A549 (cell line): ENCODE measurements around the gene RNF207. TPM values are rescaled to one million over a fixed set of nuclear protein-coding genes. Genes with fewer than 3 reads are reported as not detected.

Experiments used
- ATAC-seq, 2 experiments: fragments of 200-7000 bp in 1 of 2; fragments of >200 bp in 1 of 2; cut with Nextera tagmentation in 1 of 2; cut with Tn5 transposase in 1 of 2; 3 replicates each; pipeline versions ENCODE4 v1.8.0 to v1.9.1; 2018 to 2020; ENCODE audit warnings: mild to moderate bottlenecking in 1 of 2, moderate library complexity in 1 of 2
- CTCF ChIA-PET: fragments of 300-600 bp; sonication (Branson Sonifier 250); formaldehyde crosslinking; extraction: SDS; loops from one replicate; lab custom pipeline; 2021; ENCODE audit warnings: antibody characterized with exemption, inconsistent platforms; lab: Yijun Ruan, JAX
- POLR2A ChIA-PET: fragments of 350-600 bp; formaldehyde crosslinking; extraction: SDS; loops from one replicate; lab custom pipeline; 2021; ENCODE audit warnings: antibody characterized with exemption, inconsistent platforms; lab: Yijun Ruan, JAX
- DNase-seq, 2 experiments: peaks; one replicate each; pipeline versions ENCODE4 v3.0.0 to v3.0.0-alpha.2; 2011 to 2016; ENCODE audit warnings: low read depth in 1 of 2, low spot score in 1 of 2
- FAIRE-seq: peaks from 2 replicates; lab custom pipeline; 2011; peaks lifted over from hg19 to GRCh38; lab: Jason Lieb, UNC
- H3K27ac ChIP-seq, 2 experiments: fragments of >200 bp; sonication (Bioruptor Twin); formaldehyde crosslinking; 3 replicates each; pipeline ENCODE4 v1.5.1; 2016 to 2017
- H3K4me1 ChIP-seq: fragments of >200 bp; sonication (Bioruptor Twin); formaldehyde crosslinking; 3 replicates; pipeline ENCODE4 v1.6.1; 2016
- H3K4me2 ChIP-seq: fragments of >200 bp; sonication (Bioruptor Twin); formaldehyde crosslinking; 3 replicates; pipeline ENCODE4 v1.6.1; 2016
- H3K4me3 ChIP-seq: fragments of >200 bp; sonication (Bioruptor Twin); formaldehyde crosslinking; 3 replicates; pipeline ENCODE4 v1.5.1; 2016
- H3K9me3 ChIP-seq: fragments of >200 bp; sonication (Bioruptor Twin); formaldehyde crosslinking; 3 replicates; pipeline ENCODE4 v1.6.1; 2016
- BHLHE40 ChIP-seq: IDR thresholded peaks from 2 replicates; pipeline ENCODE4 v1.6.1; 2012; ENCODE audit warnings: low read depth, low read length, inconsistent platforms
- CBX8 ChIP-seq: fragments of 200-600 bp; sonication (generic); IDR thresholded peaks from 2 replicates; pipeline ENCODE4 v1.6.1; 2016
- EP300 ChIP-seq, 2 experiments: fragments of >200 bp; sonication (Bioruptor Twin); formaldehyde crosslinking; IDR thresholded peaks; 2 replicates in 1 of 2; 3 replicates in 1 of 2; pipeline ENCODE4 v1.6.1; 2016 to 2017
- GATA3 ChIP-seq: IDR thresholded peaks from 2 replicates; pipeline ENCODE4 v1.6.1; 2012; ENCODE audit warnings: borderline replicate concordance
- KDM1A ChIP-seq: fragments of 200-600 bp; sonication (generic); IDR thresholded peaks from 2 replicates; pipeline ENCODE4 v1.6.1; 2016; ENCODE audit warnings: low read depth, mild to moderate bottlenecking
- NPAS2 ChIP-seq: fragments of 250-450 bp; sonication (Bioruptor Pico); IDR thresholded peaks from 2 replicates; pipeline ENCODE4 v1.8.0; 2022; ENCODE audit warnings: mild to moderate bottlenecking, moderate library complexity, borderline replicate concordance
- POLR2AphosphoS2 ChIP-seq: conservative IDR thresholded peaks from 2 replicates; pipeline ENCODE4 v1.6.1; 2012; ENCODE audit warnings: low read length, improper control_type of control experiment, inconsistent platforms
- RAD21 ChIP-seq, 2 experiments: fragments of >200 bp in 1 of 2; sonication (Bioruptor Twin) in 1 of 2; formaldehyde crosslinking in 1 of 2; IDR thresholded peaks in 1 of 2; conservative IDR thresholded peaks in 1 of 2; 2 replicates in 1 of 2; 3 replicates in 1 of 2; pipeline ENCODE4 v1.6.1; 2012 to 2018; ENCODE audit warnings: inconsistent platforms in 1 of 2
- SMC3 ChIP-seq: fragments of >200 bp; sonication (Bioruptor Twin); formaldehyde crosslinking; IDR thresholded peaks from 3 replicates; pipeline ENCODE4 v1.6.1; 2018; ENCODE audit warnings: inconsistent platforms
- TP53 ChIP-seq: fragments of 250-450 bp; sonication (Bioruptor Pico); IDR thresholded peaks from 2 replicates; pipeline ENCODE4 v1.5.0; 2021; ENCODE audit warnings: mild to moderate bottlenecking, moderate library complexity
- ZNF302 ChIP-seq: fragments of 250-450 bp; sonication (Bioruptor Pico); IDR thresholded peaks from 2 replicates; pipeline ENCODE4 v1.9.0; 2021; ENCODE audit warnings: inconsistent platforms, mild to moderate bottlenecking, moderate library complexity
- WGBS: methylation state at CpG from one replicate; pipeline ENCODE4 v1.1.6; 2017; ENCODE audit errors: missing lambda C conversion rate; 5-methylcytosine and 5-hydroxymethylcytosine counted together
- polyA plus RNA-seq, 4 experiments: library from polyadenylated mRNA; depleted of rRNA in 3 of 4; stranded (reverse); fragments of >200 nt; fragmentation: RNase III in 1 of 4; extraction: RNeasy Plus Mini Kit Qiagen cat#74134 plus additional on column Dnase treatment in 1 of 4; gene quantifications; 2 replicates in 3 of 4; 3 replicates in 1 of 4; pipeline ENCODE4 v1.2.3, GENCODE V29; 2011 to 2017
- TF ChIP-seq, protein P1 (sequence below): fragments of 150-350 bp; IDR thresholded peaks from 2 replicates; pipeline ENCODE4 v1.6.1; 2014; ENCODE audit warnings: low read depth, mild to moderate bottlenecking, low read length
- TF ChIP-seq, protein P2 (sequence below): IDR thresholded peaks from 2 replicates; pipeline ENCODE4 v1.6.1; 2012
- TF ChIP-seq, protein P3 (sequence below): fragments of >200 bp; sonication (Bioruptor Twin); formaldehyde crosslinking; IDR thresholded peaks from 3 replicates; pipeline ENCODE4 v1.6.1; 2016
- TF ChIP-seq, protein P4 (sequence below): fragments of >200 bp; sonication (Bioruptor Twin); formaldehyde crosslinking; IDR thresholded peaks from 3 replicates; pipeline ENCODE4 v1.5.1; 2016

The RNF207 gene
- polyA plus RNA-seq, 2 of the 4 experiments (the other 2 are of a cell fraction), result 11.3 to 24.6 TPM

DNA sequence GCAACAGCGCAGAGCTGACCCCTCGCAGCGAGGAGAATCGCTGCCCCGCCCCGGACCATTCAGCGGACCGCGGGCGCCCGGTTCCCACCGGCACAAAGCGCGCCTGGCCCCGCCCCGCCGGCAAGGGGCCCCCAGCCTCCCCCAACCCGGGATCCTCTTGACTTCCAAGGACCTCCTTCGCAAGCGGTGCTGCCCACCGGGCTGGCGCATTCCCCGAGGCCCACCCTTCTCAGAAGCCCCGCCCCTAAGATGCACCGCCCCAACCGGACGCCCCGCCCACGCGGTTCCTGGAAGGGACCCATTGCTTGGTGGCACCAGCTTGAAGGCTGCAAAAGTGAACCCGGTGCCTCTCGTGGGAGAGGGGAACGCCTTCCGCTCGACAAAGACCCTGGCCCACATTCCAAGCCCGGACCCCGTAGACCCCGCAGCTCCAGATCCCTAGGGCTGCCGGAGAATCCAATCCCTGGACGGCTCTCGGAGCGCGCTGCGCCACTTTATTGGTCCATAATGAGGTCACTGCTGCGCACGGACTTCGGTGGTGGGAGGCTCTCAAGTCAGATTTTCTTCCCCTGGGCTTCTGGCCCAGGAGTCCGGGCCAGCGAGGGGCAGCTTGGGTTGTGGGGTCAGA is 40.1 kb downstream of the RNF207 start:
- H3K4me1 ChIP-seq, result peaks cover 6% of the 10 kb centered on the region; the same call in 2 of the 3 replicates
- whole genome bisulfite sequencing, result 0% methylated on average over 3 of the region's 49 CpGs
- peak; percentile 33 to 68; a peak in 4 of 6 replicates for ATAC-seq
- CTCF ChIA-PET, result interaction anchor here (0.5 to 9.9 kb wide), 60 partner anchors 8 to 1503 kb away, joined by 3 to 250 read pairs (median 6); partner anchors contain the start of genes ACOT7, GPR153, ICMT and RNF207
- no peak overlapping the region for H3K27ac ChIP-seq
- TF ChIP-seq NPAS2 (CRISPR knock-in tag) (no peak), KDM1A (no peak), GATA3 (no peak), ZNF302 (no peak), CBX8 (no peak), TP53 (CRISPR knock-in tag) (no peak), EP300 (IDR thresholded peaks at IDR 0.05) (no peak), BHLHE40 (no peak), POLR2AphosphoS2 (no peak)
- TF ChIP-seq, protein P1, sequence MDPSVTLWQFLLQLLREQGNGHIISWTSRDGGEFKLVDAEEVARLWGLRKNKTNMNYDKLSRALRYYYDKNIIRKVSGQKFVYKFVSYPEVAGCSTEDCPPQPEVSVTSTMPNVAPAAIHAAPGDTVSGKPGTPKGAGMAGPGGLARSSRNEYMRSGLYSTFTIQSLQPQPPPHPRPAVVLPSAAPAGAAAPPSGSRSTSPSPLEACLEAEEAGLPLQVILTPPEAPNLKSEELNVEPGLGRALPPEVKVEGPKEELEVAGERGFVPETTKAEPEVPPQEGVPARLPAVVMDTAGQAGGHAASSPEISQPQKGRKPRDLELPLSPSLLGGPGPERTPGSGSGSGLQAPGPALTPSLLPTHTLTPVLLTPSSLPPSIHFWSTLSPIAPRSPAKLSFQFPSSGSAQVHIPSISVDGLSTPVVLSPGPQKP, result no peak
- TF ChIP-seq, protein P2, sequence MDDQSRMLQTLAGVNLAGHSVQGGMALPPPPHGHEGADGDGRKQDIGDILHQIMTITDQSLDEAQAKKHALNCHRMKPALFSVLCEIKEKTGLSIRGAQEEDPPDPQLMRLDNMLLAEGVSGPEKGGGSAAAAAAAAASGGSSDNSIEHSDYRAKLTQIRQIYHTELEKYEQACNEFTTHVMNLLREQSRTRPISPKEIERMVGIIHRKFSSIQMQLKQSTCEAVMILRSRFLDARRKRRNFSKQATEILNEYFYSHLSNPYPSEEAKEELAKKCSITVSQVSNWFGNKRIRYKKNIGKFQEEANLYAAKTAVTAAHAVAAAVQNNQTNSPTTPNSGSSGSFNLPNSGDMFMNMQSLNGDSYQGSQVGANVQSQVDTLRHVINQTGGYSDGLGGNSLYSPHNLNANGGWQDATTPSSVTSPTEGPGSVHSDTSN, result no peak
- TF ChIP-seq, protein P3, sequence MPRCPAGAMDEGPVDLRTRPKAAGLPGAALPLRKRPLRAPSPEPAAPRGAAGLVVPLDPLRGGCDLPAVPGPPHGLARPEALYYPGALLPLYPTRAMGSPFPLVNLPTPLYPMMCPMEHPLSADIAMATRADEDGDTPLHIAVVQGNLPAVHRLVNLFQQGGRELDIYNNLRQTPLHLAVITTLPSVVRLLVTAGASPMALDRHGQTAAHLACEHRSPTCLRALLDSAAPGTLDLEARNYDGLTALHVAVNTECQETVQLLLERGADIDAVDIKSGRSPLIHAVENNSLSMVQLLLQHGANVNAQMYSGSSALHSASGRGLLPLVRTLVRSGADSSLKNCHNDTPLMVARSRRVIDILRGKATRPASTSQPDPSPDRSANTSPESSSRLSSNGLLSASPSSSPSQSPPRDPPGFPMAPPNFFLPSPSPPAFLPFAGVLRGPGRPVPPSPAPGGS, result no peak
- TF ChIP-seq, protein P4, sequence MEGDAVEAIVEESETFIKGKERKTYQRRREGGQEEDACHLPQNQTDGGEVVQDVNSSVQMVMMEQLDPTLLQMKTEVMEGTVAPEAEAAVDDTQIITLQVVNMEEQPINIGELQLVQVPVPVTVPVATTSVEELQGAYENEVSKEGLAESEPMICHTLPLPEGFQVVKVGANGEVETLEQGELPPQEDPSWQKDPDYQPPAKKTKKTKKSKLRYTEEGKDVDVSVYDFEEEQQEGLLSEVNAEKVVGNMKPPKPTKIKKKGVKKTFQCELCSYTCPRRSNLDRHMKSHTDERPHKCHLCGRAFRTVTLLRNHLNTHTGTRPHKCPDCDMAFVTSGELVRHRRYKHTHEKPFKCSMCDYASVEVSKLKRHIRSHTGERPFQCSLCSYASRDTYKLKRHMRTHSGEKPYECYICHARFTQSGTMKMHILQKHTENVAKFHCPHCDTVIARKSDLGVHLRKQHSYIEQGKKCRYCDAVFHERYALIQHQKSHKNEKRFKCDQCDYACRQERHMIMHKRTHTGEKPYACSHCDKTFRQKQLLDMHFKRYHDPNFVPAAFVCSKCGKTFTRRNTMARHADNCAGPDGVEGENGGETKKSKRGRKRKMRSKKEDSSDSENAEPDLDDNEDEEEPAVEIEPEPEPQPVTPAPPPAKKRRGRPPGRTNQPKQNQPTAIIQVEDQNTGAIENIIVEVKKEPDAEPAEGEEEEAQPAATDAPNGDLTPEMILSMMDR, result no peak
- DNase-seq, result peak in 1 of 2 experiments; percentile 55
- no peak for FAIRE-seq
- H3K4me3 ChIP-seq, result peak overlapping the region; percentile 40
- POLR2A ChIA-PET, result interaction anchor here (1.4 kb wide), 1 partner anchor 148 kb away, joined by 4 read pairs; the partner anchor contains the start of gene ACOT7
- H3K9me3 ChIP-seq, result no peaks in the 10 kb centered on the region
- H3K4me2 ChIP-seq, result peak overlapping the region; percentile 90

DNA sequence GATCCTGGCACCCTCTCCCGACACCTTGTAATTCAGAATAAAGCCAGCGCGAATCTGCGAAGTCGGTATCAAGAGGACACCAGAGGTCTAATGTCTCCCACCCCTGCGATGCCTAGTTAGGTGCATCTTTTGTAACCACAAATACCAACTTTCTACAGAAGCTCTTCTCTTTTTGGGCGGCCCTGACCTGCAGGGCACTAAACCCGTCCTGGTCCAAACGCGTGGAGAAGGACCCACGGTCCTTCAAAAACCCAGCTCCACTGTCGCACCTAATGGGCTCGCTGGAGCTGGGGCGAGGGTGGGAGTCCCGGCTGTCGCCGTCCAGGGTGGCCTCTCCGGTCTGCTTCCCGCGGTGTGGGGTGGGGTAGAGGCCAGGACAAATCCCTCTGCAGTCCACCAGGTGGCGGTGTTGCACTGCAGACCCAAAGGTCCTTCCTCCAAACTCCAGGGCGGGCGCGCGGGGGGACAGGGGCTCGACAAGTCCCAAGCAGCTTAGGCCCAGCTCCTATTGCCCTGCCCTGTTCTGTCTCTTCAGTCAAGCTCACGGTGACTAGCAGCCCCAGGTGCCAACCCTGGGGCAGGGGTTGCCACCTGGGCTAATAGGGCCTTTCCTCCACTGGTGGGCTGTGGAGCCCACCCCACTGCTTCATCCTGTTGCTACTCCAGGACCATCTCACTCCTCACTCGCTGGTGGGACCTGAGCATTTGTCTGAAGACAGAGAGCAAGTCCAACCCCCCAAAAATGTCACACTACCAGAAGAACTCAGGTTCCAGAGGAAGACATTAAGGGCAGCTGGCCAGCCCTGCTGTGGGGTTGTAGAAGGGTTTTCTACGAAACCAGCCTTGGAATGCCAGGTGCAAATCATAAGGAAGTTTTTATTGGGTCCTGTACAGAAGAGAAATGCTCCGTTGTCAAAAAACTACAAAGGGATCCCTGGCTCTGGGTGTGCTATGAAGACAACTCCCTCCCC is 40.9 kb downstream of the RNF207 start:
- ATAC-seq (peak; percentile 36 to 76; a peak in 5 of 6 replicates), FAIRE-seq (no peak), DNase-seq (peak; percentile 76 to 86)
- Histone ChIP-seq H3K4me1 (peaks cover 6% of the 10 kb centered on the region; the same call in 2 of the 3 replicates), H3K4me3 (peak overlapping the region; percentile 40; the same call in 2 of the 3 replicates), H3K9me3 (no peaks in the 10 kb centered on the region), H3K27ac (no peak overlapping the region), H3K4me2 (peak overlapping the region; percentile 90)
- 2% methylated on average over 16 of the region's 30 CpGs for WGBS
- POLR2A ChIA-PET, result interaction anchor here (1.4 kb wide), 1 partner anchor 147 kb away, joined by 4 read pairs; the partner anchor contains the start of gene ACOT7
- TF ChIP-seq, protein P4, result peak; percentile 75
- TF ChIP-seq RAD21 (conservative IDR thresholded peaks at IDR 0.05 in 1 of 2, IDR thresholded peaks at IDR 0.05 in 1 of 2) (peak; percentile 88 to 92), SMC3 (peak; percentile 87), GATA3 (no peak)
- CTCF ChIA-PET, result interaction anchor here (0.5 to 9.9 kb wide), 74 partner anchors 9 to 1502 kb away, joined by 3 to 250 read pairs (median 5); partner anchors contain the start of genes ACOT7, GPR153, ICMT and RNF207
